Myocyte (in vitro differentiated cells): ENCODE data around the gene PALD1. TPM values are rescaled to one million over a fixed set of nuclear protein-coding genes. Genes with fewer than 3 reads are reported as not detected.

Experiments used
- DNase-seq: peaks from one replicate; pipeline ENCODE4 v3.0.0-alpha.2; 2012; ENCODE audit warnings: low read depth
- total RNA-seq: library from RNA; depleted of rRNA; stranded (reverse); fragments of >200 nt; gene quantifications from 2 replicates; pipeline ENCODE4 v1.2.3, GENCODE V29; 2014

Gene PALD1
- total RNA-seq, 1 donor from 2014 or later, result 0.21 TPM

DNA sequence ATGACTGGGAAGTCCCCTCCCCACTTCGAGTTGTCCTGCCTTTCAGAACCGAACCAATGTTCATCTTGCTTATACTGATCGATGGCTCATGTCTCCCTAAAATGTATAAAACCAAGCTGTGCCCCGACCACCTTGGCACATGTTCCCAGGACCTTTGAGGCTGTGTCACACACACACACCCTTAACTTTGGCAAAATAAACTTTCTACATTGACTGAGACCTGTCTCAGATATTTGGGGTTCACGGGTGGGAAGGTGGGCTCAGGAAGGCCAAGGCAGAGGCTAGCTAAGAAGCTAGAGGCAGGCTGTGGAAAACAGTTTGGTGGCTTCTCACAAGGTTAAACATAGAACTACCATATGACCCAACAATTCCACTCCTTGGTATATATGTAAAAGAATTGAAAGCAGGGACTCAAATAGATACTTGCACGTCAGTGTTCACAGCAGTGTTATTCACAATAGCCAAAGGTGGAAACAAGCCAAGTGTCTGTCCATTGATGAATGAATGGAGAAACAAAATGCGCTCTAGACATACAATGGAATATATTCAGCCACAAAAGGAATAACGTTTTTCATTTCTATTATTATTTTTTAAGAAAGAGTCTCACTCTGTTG, 108.6 kb downstream of the PALD1 start:
- no peak for DNase-seq

DNA sequence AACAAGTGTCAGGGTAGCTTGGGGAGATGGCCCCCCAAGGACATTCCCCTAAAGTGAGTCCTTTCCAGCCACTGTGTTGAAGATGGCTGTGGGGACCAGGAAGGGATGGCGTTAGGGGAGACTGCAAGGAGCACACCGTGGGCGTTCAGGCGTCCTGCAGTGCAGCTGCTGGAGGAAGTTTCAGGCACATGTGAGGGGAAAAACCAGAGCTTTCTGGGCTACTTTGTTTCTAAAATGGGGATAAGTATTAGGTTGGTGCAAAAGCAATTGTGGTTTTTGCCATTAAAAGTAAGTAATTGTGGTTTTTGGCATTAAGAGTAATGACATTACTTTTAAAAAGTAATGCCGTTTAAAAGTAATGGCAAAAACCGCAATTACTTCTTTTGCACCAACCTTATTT, 109.7 kb downstream of the PALD1 start:
- no peak for DNase-seq

DNA sequence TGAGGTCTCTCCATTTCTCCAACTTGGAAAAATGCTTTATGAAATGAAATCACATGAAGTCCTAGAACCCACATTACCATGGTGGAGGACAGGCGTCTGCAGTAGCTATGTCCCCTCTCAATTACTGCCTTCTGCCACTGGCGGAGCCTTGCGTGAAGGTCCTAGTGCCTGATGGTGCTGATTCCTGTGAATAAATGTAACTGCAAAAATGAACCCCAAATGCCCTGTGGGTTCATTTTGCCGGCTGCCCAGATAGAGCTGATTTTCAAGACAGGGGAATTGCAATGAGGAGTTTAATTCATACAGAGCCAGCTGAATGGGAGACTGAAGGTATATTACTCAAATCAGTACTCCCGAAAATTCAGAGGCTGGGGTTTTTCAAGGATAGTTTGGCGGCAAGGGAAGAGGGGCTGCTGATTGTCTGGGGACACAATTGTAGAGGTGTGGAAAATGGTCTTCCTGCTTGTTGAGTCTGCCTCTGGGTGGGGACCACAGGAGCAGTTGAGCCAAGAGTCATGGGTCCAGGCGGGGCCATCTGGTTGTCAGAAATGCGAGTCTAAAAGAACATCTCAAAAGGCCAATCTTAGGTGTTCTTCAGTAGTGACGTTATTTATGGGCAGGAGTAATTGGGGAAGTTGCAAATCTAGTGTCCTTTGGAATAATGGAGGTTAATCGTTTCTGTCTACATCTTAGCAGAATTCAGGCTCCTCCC, 110.4 kb downstream of the PALD1 start:
- DNase-seq, result no peak

DNA sequence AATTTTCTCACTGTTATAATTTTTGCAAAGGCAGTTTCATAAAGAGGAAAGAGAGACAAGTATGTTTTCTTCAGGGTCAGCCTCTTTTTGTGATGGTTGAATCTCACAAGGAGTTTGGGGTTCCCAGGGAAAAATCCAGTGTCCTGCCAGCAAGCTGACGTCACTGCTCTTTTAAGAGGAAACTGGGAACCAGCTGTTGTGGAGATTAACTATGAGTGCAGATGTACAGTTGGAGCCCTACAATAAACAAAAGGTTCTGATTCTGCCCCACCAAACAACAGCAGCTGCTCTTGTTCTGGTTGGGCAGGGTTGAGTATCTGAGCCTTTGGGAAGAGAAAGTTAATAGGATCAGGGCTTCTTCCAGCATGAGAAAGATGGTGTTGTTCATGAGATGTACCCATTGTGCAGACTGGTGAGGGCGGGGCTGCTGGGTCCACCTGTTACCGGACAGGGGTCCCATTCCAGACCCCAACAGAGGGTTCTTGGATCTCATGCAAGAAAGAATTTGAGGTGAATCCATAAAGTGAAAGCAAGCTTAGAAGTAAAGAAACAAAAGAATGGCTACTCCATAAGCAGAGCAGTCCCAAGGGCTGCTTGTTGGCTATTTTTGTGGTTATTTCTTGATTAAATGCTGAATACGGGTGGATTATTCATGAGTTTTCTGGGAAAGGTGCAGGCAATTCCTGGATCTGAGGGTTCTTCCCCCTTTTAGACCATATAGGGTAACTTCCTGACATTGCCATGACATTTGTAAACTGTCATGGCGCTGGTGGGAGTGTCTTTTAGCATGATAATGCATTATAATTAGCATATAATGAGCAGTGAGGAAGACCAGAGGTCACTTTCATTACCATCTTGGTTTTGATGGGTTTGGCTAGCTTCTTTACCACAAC, 111.4 kb downstream of the PALD1 start:
- peak; percentile 95 for DNase-seq

DNA sequence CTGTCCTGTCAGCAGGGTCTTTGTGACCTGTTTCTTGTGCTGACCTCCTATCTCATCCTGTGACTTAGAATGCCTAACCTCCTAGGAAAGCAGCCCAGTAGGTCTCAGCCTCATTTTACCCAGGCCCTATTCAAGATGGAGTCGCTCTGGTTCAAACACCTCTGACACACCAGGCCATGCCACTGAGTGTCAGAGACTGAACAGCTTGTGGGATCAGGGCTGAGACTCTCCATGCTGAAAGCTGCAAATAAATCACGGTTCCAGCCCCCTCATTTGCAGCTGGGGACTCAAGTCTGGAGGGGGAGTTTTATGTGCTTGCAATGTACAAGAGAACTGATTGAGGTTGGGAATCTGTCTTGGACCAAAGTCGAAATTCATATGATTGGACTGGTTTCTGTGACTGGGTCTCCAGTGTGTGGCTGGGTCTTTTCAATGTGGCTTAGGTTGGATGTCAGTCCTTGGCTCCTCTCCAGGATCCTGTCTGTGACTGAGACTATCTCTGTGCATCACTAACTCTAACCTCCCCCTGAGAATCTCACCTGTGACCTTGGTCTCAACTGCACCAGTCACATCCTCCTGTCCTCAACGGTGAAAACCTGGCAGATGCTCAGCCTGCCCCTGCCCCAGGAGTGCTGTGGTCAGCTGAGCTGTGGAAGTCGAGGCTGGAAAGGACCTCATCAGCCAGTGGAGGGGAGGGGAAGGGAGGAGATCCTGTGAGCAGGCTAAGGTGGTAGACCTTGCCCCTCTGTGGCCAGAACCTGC, 112.3 kb downstream of the PALD1 start:
- DNase-seq, result peak; percentile 6

DNA sequence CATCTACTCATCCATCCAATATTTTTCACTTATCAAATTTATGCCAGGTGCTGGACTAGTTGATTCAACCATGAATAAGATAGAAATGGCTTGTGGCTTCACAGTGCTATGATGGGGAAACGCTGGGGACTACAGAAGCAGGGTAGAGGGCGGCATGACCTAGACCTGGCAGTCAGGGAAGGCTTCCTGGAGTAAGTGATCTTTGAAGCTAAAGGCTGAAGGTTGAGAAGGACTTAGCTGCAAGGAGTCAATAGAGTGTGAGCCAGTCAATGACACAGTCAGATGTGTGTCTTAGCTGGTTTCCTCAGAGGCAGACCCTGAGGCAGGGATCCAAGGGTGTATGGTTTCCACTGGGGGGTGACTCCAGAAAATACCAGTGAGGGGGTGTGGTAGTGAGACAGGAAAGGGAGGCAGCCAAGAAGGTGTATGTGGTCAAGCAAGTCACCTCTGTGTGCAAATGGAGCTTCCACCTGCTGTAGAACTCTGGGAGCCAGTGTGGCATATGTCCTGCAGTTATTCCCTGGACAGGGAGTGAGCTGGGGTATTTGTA, 113.7 kb downstream of the PALD1 start:
- peak; percentile 46 for DNase-seq

DNA sequence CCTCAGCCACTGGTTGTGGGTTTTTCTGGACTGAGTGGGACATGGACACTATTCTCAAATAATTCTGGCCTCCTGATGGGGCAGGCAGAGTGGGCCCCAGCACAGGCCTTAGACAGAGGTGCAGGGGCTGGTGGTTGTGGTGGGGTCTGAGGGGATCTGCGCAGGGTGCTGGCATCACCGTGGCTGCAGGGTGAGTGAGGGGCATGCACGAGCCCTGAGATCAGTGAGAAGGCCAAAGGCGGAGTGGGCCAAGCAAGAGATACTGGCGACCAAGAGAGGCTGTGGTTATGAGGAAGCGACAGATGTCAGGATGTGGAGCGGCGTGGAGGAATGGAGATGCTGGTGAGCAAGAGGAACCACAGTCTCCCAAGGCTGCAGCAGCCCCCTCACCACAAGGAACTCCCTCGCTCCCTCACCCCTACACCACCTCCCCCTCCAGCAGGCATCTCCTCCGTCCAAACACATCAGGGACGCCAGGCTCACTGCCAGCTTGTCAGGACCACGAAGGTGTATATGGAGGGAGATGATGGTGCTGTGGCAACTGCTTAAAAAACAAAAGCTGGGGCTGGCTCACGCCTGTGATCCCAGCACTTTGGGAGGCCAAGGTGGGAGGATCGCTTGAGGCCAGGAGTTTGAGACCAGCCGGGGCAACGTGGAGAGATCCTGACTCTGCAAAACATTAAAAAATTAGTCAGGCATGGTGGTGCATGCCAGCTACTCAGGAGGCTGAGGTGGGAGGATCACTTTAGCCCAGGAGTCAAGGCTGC, 114.4 kb downstream of the PALD1 start:
- peak; percentile 61 for DNase-seq

DNA sequence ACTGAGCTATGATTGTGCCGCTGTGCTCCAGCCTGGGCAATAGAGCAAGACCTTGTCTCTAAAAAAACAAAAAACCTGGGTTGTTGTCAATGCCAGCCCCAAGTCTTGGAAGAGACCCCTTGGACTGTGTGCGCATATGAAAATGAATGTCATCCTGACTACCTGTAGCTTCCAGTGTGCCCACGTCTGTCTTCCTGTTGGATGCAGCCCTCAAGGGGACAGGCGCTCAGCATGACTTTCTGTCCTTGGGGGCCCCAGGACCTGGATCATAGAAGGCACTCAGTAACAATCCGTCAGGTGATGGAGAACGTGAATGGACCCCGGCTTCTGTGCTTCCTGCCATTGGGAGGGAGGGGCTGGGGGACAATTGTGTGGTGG, 114.9 kb downstream of the PALD1 start:
- DNase-seq, result no peak

DNA sequence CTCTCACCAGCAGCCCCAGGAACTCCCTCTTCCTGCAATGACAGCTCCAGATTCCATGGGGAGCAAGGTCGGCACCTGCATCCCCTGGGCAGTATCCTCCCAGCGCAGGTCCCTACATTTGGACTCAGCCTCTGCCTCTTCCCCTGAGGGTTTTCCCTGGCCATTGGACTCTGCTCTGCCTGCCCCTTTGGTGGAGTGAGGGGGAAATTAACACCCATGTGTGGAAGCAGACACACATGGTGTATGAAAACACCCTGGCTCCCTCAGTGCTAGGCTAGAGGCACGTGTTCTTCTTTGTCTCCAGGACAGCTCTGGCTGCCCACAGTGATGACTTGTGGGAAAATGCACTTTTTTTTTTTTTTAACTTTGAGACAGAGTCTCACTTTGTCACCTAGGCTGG, 115.6 kb downstream of the PALD1 start:
- no peak for DNase-seq

DNA sequence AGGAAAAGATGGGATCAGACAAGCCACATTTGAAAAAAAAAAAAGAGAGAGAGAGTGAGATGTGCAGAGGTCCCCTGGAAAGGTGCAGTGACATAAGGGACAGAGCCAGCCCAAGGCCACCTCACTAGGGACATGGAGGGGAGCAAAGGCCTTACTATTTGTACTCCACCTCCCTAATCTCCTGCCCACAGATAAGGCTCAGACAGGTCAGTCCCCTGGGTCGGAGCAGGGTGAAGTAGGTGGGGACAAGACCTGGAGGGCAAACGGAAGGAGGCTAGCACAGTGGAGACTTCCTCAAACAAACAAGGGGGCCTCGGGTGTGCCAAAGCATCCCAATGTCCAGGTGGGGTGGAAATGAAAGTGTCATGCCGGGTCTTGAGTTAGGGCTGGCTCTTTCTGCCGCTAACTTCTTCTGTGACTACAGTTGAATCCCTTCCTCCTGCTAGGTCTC, 117.0 kb downstream of the PALD1 start:
- no peak for DNase-seq

DNA sequence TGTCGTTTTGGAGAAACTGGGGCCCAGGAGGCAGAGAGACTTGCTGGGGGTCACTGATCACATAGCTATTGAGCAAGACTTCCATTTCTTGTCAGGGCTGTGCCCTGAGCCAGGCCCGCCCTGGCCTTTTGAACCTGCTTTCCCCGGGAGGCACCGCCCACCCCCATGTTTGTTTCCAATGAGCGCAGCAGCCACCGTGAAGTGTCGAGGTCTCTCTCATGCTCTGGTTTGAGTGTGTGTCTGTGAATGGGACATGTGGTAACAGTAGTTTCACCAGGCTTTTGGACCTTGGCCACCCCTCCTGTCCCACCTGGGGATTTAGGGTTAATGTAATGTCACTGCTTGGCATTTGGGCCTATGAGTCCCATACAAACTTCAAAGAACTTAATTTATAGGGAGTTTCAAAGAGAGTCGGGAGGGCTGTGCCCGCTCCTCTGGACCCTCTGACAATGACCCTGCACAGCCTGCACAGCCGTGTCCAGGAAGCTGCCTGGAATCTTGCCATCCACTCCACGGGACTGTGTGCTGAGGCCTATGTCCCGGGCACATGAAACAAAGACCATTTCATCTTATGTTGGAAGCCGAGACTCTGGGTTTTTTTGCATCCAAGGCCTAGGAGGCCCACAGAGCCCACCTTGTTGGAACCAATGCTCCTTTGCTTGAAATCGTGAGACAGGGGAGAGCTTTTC, 117.7 kb downstream of the PALD1 start:
- no peak for DNase-seq

DNA sequence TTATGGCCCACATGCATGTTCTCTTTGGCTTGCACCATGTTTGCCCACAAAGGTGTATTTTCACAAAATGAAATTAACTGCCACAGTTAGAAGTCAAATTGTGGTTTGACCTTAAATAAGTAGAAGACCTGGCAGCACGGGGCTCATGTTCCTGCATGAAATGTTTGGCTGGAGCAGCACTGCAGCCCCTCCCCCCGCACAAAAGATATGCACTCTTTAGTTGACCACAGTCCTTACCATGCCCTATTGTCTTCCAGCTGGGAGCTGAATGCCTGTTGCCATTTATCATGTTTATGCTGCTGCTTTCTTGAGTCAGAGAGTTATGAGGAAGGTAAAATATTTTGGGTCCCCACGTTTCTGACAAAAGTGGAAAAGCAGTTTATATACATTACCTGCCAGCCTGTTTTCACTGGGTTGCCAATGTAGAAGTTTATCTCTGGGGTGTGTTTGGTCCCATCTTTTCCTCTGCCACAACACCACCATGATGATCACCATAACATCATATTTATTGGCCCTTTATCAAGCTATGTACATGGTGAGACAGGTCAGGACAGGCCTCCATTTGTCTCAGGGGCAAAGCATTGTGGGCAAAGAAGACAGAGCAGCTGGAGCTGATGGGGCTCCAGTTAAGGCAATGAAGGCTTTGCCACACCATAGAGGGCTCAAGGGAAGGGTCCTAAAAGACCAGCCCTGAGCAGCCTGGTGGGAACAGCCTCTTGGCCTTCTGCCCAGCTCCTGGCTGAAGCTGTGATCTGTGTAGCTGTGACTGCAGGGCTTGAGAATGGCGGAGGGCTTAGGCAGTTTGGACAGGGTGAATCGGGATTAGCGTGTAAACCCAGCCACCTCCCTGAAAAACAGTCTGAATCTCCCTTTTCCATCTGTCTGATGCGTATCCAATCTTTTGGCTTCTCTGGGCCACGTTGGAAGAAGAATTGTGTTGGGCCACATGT, 118.6 kb downstream of the PALD1 start:
- no peak for DNase-seq

DNA sequence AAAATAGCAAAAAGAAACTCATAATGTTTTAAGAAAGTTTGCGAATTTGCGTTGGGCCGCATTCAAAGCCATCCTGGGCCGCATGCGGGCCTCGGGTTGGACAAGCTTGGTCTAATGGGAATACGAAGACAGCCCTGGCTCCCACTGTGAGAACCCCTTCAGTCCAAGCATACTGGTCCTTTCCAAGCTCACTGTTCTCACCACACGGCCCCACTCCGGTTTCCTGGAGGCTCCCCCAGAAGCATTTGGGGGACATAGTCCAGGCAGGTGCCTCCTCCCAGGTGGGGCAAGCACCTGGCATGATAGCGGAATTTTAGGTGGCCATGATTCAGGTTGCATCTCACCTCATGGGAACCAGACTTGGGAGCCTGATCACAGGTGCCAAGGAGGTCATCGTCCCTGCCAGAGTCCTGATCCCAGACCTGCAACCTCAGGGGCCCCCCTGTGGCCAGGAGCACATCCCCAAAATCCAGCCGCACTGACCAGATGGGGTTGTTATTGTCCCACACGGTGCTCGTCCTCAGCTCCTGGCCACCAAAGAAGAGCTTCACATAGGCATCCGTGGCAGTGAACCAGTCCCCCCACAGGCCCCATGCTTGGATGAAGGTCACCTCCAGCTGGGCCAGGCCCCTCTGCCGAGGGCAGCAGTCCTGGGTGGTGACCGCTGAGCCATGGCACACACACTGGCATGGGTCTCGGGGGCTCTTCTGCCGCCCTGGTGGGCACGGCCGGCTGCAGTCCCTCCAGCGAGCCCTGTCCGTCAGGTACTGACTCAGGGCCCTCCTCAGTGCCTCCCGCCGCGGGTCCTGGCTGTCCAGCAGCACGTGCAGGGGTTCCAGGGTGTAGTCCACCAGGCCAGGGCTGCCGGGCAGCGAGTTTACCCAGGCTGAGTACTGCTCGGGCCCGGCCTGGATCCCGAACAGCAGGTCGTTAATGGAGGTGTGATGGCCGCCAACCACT, 119.6 kb downstream of the PALD1 start:
- DNase-seq, result no peak

DNA sequence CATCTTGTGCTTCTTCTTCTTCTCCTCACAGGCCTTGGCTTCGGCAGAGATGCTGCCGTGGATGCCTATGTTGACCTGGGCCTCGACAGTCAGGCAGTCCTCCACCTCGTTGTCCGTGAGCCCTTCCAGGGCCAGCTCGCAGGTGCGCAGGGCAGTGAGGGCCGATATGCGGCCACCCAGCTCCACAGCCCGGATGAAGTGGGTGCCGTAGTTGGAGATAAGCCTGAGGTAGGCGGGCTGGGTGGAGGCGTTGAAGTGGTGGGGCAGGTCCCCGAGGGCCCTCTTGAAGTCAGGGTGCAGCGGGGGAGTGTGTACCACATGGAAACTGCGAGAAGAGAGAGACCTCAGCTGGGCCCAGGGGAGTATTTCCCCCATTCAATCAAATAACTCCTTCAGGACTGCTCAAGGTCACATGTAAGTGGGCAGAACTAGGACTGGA, 120.3 kb downstream of the PALD1 start:
- DNase-seq, result no peak

DNA sequence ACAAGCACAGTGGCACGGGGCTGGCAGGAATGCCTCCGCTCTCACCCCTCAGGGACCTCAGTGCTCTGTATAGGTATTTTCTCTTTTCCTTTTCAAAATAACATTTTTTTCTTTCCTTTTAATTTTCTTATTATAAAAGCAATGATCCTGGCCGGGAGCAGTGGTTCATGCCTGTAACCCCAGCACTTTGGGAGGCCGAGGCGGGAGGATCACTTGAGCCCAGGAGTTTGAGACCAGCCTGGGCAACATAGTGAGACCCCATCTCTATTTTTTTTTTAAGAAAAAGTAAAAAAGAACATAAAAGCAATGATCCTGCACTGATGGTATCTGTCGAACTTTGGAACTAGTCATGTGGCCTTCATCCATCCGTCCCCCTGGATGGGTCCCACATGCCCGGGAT, 120.8 kb downstream of the PALD1 start:
- no peak for DNase-seq

DNA sequence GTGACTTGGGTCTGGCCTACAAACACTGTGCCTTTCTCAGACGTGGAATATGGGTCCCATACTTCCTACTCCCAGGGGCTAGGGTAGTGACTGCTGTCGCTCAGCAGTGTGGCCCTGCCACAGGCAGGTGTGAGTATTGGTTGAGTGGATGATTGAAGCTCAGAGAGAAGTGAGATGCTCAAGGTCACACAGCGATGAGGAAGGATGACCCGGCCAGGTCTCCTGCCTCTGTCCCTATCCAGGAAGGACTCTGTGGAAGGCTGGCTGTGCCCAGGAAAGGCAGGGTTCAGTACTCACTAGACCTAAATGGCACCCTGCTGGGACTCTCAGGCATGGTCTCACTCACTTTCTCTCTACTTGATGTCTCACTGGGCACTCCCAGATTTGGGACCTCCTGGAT, 121.2 kb downstream of the PALD1 start:
- DNase-seq, result no peak
